ENCODE data around the gene TP63.

DNA sequence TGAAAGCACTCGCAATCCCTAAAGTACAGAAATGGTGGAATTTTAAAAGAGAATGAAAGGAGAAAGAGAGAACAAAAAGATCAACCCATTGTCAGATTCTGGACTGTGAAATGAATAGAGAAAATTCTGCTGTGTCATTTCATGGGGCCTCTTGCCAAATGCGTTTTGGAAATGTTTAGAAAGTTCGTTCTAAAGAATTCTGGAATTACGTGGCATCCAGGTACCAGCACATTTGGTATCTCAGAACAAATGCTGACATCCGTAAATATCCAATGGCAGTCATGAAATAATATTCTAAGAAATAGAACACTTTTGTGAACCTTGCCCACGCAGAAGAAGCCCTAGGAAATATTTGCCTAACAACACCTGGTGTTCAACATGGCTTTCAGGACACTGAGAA lies 270.3 kb downstream of the TP63 start:
- TF ChIP-seq, protein P1, sequence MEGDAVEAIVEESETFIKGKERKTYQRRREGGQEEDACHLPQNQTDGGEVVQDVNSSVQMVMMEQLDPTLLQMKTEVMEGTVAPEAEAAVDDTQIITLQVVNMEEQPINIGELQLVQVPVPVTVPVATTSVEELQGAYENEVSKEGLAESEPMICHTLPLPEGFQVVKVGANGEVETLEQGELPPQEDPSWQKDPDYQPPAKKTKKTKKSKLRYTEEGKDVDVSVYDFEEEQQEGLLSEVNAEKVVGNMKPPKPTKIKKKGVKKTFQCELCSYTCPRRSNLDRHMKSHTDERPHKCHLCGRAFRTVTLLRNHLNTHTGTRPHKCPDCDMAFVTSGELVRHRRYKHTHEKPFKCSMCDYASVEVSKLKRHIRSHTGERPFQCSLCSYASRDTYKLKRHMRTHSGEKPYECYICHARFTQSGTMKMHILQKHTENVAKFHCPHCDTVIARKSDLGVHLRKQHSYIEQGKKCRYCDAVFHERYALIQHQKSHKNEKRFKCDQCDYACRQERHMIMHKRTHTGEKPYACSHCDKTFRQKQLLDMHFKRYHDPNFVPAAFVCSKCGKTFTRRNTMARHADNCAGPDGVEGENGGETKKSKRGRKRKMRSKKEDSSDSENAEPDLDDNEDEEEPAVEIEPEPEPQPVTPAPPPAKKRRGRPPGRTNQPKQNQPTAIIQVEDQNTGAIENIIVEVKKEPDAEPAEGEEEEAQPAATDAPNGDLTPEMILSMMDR (IDR thresholded peaks at IDR 0.05) = no peak
- TF ChIP-seq RAD21 (conservative IDR thresholded peaks at IDR 0.05 in 1 of 2, IDR thresholded peaks at IDR 0.05 in 1 of 2) (no peak), JUN (IDR thresholded peaks at IDR 0.05) (no peak), USF2 (IDR thresholded peaks at IDR 0.05) (no peak)

Measured in A549 (cell line).